ENCODE results near the gene RPTN.

RPTN gene

DNA sequence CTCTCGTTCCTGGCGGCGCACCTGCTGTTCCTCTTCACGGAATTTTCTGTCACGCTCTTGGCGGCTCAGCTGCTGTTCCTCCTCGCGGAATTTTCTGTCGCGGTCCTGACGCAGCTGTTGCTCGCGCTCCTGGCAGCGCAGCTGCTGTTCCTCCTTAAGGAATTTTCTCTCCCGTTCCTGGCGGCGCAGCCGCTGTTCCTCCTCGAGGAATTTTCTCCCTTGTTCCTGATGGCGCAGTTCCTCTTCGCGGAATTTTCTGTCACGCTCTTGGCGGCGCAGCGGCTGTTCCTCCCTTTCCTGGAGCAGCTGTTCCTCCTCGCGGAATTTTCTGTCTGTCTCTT is 50.2 kb downstream of the RPTN start:
- TF ChIP-seq, protein P1, sequence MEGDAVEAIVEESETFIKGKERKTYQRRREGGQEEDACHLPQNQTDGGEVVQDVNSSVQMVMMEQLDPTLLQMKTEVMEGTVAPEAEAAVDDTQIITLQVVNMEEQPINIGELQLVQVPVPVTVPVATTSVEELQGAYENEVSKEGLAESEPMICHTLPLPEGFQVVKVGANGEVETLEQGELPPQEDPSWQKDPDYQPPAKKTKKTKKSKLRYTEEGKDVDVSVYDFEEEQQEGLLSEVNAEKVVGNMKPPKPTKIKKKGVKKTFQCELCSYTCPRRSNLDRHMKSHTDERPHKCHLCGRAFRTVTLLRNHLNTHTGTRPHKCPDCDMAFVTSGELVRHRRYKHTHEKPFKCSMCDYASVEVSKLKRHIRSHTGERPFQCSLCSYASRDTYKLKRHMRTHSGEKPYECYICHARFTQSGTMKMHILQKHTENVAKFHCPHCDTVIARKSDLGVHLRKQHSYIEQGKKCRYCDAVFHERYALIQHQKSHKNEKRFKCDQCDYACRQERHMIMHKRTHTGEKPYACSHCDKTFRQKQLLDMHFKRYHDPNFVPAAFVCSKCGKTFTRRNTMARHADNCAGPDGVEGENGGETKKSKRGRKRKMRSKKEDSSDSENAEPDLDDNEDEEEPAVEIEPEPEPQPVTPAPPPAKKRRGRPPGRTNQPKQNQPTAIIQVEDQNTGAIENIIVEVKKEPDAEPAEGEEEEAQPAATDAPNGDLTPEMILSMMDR (IDR thresholded peaks at IDR 0.05; ENCODE audit: insufficient read depth, low read depth, low read length, missing control alignments): no peak
- H3K4me3 ChIP-seq (ENCODE audit: low read length): peak overlapping the region; percentile 58
- peak; percentile 10 for DNase-seq (ENCODE audit: low read depth)

DNA sequence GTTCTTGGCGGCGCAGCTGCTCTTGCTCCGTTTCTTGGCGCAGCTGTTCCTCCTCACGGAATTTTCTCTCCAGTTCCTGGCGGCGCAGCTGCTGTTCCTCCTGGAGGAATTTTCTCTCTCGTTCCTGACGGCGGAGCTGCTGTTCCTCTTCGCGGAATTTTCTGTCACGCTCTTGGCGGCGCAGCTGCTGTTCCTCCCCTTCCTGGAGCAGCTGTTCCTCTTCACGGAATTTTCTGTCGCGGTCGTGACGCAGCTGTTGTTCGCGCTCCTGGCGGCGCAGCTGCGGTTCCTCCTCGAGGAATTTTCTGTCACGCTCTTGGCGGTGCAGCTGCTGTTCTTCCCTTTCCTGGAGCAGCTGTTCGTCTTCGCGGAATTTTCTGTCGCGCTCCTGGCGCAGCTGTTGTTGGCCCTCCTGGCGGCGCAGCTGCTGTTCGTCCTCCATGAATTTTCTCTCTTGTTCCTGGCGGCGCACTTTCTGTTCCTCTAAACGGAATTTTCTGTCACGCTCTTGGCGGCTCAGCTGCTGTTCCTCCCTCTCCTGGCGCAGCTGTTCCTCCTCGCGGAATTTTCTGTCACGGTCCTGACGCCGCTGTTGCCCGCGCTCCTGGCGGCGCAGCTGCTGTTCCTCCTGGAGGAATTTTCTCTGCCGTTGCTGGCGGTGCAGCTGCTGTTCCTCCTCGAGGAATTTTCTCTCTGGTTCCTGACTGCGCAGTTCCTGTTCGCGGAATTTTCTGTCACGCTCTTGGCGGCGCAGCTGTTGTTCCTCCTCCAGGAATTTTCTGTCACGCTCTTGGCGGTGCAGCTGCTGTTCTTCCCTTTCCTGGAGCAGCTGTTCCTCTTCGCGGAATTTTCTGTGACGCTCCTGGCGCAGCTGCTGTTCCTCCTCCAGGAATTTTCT is 50.8 kb downstream of the RPTN start:
- TF ChIP-seq, protein P1 (IDR thresholded peaks at IDR 0.05; ENCODE audit: insufficient read depth, low read depth, low read length, missing control alignments): no peak
- H3K4me3 ChIP-seq (ENCODE audit: low read length): peak overlapping the region; percentile 58
- peak; percentile 69 for DNase-seq (ENCODE audit: low read depth)

DNA sequence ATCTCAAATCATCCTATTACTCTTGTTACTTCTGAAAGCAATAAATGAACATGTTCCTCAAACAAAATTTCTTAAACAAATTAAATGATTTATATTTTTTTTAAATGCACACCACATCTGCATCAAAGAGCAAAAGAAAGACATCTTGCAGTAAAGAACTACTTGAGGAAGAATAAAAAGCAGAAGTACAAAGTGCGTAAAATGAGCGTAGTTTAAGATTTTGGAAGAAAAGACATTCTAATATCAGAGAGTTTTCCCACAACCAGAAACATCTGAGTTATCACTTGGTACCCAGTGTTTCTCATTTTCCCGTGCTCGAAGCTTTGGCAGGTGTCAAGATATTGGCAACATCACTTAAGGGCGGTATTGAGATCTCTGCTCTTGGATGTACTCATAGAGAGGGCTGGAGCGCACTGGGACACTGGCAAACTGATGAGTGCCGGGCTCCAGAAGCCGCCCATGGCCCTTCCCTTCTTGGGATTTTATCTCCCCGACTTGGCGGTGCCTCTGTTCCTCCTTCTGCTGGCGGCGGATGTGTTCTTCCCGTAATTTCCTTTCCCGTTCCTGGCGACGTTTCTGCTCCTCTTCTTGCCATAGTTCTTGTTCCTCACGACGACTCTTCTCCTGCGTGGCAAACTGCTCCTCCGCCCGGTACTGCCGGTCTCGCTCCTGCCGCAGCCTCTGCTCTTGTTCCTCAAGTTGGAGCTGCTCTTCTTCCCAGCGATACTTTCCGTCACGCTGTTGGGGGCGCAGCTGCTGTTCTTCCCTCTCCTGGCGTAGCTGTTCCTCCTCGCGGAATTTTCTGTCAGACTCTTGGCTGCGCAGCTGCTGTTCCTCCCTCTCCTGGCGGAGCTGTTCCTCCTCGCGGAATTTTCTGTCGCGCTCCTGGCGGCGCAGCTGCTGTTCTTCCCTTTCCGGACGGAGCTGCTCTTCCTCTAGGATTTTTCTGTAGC is 51.7 kb downstream of the RPTN start:
- H3K4me3 ChIP-seq (ENCODE audit: low read length): peak overlapping the region; percentile 58
- peak; percentile 8 for DNase-seq (ENCODE audit: low read depth)
- TF ChIP-seq, protein P1 (IDR thresholded peaks at IDR 0.05; ENCODE audit: insufficient read depth, low read depth, low read length, missing control alignments): peak; percentile 5

DNA sequence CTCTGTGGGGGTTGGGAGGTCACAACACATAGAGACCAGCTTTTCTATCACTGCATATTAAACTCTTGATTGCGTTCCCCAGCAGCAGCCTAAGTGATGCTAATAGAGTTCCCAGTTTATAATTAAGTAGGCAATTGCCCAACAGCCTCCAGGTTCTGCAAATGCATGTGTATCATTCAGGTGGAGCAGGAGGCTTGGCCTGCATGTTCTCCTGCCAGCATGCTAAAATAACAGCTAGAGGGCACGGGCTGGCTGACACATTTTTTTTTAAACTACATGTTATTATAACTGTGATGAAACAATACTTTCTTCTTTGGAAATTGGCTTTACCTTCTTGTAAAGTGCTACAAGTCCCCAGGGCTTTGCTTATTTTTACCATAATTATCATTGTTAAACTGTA is 54.2 kb downstream of the RPTN start:
- TF ChIP-seq, protein P1 (IDR thresholded peaks at IDR 0.05; ENCODE audit: insufficient read depth, low read depth, low read length, missing control alignments): no peak
- DNase-seq (ENCODE audit: low read depth): peak; percentile 72
- H3K4me3 ChIP-seq (ENCODE audit: low read length): no peak overlapping the region

Measured in epithelial cell of esophagus (primary cell).